GM12873 (cell line): Measurements from ENCODE around the gene ZC3H10.

Experiments used
- TF ChIP-seq, protein P1 (sequence below): IDR thresholded peaks from 2 replicates; pipeline ENCODE4 v1.5.1; 2012; ENCODE audit warnings: low read depth, mild to moderate bottlenecking, moderate library complexity, low read length, control low read depth; ENCODE audit not compliant: insufficient read depth; ENCODE audit errors: missing control alignments

The ZC3H10 gene

DNA sequence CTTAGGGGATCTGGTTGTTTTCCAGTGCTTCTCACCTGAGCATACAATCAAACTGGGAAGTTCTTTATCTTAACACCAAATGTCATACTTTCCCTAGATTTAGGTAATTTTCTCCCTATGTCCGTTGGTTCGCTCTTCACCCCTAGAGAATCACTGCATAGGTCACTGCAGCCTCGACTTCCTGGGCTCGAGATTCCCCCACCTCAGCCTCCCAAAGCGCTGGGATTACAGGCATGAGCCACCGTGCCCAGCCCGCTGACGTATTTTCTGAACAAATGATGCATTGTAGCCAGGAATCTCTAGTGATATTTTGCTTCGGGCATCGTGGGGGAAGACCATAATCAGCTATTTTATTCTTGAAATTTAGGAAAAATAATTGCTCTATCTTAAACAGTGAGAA is 2.7 kb upstream of the ZC3H10 start:
- TF ChIP-seq, protein P1, sequence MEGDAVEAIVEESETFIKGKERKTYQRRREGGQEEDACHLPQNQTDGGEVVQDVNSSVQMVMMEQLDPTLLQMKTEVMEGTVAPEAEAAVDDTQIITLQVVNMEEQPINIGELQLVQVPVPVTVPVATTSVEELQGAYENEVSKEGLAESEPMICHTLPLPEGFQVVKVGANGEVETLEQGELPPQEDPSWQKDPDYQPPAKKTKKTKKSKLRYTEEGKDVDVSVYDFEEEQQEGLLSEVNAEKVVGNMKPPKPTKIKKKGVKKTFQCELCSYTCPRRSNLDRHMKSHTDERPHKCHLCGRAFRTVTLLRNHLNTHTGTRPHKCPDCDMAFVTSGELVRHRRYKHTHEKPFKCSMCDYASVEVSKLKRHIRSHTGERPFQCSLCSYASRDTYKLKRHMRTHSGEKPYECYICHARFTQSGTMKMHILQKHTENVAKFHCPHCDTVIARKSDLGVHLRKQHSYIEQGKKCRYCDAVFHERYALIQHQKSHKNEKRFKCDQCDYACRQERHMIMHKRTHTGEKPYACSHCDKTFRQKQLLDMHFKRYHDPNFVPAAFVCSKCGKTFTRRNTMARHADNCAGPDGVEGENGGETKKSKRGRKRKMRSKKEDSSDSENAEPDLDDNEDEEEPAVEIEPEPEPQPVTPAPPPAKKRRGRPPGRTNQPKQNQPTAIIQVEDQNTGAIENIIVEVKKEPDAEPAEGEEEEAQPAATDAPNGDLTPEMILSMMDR = no peak

DNA sequence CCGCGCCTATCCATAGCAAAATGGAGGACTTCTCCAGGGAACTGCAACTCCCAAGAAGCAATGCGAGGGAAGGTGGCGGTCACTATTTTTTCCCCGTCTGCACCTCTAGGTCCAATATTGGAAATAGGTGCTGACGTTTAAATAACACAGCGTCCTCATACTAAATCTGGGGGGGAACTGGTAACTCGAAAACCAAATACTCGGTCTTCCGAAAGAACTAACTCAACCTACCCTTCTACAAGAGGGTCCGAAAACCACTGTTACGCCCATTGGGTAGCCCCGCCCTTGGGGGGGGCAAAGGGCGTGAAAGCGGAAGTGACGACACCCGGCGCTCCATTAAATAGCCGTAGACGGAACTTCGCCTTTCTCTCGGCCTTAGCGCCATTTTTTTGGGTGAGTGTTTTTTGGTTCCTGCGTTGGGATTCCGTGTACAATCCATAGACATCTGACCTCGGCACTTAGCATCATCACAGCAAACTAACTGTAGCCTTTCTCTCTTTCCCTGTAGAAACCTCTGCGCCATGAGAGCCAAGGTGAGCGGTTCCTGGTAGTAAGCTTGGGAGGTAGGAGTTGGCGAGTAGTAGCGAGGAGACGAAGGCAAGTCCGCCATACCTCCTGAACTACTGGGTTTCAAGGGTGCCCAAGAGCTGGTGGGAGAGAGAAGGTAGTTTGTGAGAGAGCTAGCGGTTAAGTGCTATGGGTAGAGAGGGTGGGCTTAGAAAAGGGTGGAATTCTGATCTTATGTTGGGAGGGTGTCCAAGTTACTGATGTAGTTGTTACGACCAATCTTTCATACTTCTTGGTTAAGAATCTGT is 1.6 kb upstream of the ZC3H10 start, which contains the start of gene RPL41:
RPL41 (plus strand) TSS at position 367 of the 815 bp plus-strand sequence.
- TF ChIP-seq, protein P1 = no peak

DNA sequence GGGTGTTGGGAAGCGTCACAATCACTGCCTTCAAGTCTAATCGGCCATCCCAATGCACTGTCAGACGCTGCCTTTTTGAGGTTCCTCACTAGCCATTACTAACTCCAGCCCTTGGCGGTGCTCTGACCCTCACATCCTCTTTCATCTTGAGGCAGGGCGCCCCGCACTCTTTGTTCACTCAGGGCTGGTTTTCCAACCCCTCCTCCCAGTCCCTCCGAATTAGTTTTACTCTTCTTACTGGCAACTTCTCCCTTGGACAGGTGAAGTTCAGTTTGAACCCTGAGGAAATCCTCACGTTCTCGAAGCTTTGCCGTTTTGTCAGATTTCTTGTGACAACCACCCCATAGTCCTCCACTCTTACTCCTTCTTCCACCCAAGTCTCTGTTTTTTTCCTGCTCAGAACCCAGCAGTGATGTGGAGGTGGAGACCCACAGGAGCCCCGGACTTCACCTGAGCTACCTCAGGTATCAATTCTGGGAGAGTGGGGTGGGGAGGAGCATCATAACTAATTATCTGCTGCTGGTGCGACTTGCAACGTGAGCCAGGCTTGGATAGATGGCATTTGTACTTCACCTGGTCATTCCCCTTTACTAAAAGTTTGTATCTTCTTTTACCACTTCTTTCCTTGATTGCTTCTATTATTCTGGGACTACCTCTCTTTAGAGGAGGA is 757 bp downstream of the ZC3H10 start:
- TF ChIP-seq, protein P1 = no peak

DNA sequence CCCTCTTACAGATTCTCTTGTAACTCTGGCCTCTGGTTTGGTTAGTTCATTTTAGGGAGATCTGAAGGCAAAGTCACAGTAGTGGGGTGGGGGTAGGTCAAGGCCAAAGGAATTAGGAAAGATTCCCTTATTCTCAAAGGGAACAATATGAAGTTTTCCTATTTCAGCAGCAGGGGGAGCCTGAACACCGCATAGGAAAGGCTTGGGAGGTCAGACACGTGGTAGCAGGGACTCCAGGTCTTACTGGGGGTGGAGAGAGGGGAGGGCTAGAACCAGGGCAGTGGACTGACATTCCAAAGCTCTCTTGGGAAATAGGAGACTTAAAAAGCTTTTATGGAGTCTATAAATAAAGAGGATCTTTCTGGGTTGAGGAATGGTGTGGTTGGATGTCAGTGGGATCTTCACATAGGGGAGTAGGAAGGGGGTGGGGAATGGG is 1.3 kb downstream of the ZC3H10 start:
- TF ChIP-seq, protein P1 = peak; percentile 76

- TF ChIP-seq, protein P1 = no peak
Observed at GRCh38 chr12:56120158-56120846, 2.2 kb downstream of the ZC3H10 start.

- TF ChIP-seq, protein P1 = no peak
Observed at GRCh38 chr12:56121204-56121870, 3.3 kb downstream of the ZC3H10 start.

DNA sequence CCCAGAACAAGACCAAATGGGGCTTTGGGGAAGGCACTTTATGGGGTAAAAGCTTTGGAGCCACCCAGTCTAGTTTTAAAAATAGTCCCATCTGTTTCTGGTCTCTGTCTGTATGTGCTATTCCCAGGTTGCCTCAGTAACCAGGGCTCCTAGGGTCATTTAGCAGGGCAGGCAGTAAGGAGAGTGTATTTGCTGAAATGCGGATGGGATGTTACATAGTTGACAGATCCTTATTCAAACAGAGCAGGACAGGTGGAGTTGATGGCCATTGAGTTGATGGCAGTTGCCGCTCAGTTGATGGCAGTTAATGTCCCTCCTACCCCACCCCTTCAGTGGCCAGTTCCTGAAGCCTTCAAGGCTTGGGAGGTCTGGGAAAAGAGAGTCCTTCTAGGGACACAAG is 4.6 kb downstream of the ZC3H10 start:
- TF ChIP-seq, protein P1 = no peak
